OCI-LY3 (cell line): ENCODE measurements around the gene PRSS8.

Experiments
- EZH2phosphoT487 ChIP-seq: fragments of 200-600 bp; shearing (Covaris generic); IDR thresholded peaks from 2 replicates; pipeline ENCODE4 v1.6.1; 2018; ENCODE audit warnings: antibody characterized with exemption, mixed run types, low read depth
- TF ChIP-seq, protein P1 (sequence below): fragments of 200-600, 300-600 bp; sonication (generic); IDR thresholded peaks from 2 replicates; pipeline ENCODE4 v1.5.1; 2014; ENCODE audit warnings: antibody characterized with exemption, low read length, low read depth

DNA sequence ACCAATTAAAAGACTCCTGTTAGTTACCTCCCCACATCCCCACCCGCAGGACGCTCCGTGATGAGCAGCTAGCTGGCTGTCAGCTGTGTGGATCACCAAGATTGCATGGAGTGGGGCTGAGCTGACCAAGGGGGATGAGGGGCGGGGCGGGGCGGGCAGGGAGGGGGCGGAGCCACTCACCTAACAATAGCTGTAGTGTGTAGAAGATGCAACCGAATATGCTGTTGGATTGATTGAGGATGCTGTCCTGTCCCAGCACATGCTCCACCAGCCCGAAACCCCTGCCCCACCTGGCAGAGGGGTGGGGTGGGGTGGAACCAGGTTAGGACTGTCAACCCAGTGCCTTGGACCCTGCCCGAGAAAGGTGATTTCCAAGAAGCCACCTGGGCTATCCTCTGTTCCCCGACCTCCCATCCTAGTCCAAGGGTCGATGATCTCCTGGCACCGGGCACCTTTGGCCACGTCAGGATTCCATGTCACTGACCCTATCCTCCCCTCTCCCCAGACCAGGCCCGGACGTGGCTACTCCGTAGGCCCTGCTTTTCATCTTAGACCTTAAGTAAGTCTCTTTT, 42.3 kb downstream of the PRSS8 start:
- TF ChIP-seq, protein P1, sequence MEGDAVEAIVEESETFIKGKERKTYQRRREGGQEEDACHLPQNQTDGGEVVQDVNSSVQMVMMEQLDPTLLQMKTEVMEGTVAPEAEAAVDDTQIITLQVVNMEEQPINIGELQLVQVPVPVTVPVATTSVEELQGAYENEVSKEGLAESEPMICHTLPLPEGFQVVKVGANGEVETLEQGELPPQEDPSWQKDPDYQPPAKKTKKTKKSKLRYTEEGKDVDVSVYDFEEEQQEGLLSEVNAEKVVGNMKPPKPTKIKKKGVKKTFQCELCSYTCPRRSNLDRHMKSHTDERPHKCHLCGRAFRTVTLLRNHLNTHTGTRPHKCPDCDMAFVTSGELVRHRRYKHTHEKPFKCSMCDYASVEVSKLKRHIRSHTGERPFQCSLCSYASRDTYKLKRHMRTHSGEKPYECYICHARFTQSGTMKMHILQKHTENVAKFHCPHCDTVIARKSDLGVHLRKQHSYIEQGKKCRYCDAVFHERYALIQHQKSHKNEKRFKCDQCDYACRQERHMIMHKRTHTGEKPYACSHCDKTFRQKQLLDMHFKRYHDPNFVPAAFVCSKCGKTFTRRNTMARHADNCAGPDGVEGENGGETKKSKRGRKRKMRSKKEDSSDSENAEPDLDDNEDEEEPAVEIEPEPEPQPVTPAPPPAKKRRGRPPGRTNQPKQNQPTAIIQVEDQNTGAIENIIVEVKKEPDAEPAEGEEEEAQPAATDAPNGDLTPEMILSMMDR, result no peak
- TF ChIP-seq EZH2phosphoT487, result no peak
